Astrocyte (in vitro differentiated cells and primary cell): Measurements from ENCODE around the gene CEACAM19. TPM values are rescaled to one million over a fixed set of nuclear protein-coding genes. Genes with fewer than 3 reads are reported as not detected.
"Not testable (repeated sequence)": the region's sequence is repeated elsewhere in the genome, so short reads cannot be mapped to it uniquely, and the experiment has no call there.

Source experiments
- DNase-seq: peaks from one replicate; pipeline ENCODE4 v3.0.0-alpha.2; 2010; ENCODE audit warnings: low read depth
- FAIRE-seq: peaks from 2 replicates; lab custom pipeline; 2011; peaks lifted over from hg19 to GRCh38; lab: Jason Lieb, UNC
- H2AFZ ChIP-seq: 2 replicates; pipeline ENCODE4 v1.6.0; 2012; ENCODE audit warnings: low read depth, low read length, inconsistent platforms
- H3K27ac ChIP-seq: 2 replicates; pipeline ENCODE4 v1.5.1; 2011; ENCODE audit warnings: low read depth, low read length, inconsistent platforms
- H3K27me3 ChIP-seq: 2 replicates; pipeline ENCODE4 v1.6.0; 2011; ENCODE audit warnings: low read length, inconsistent platforms; ENCODE audit not compliant: insufficient read depth
- H3K36me3 ChIP-seq: 2 replicates; pipeline ENCODE4 v1.5.1; 2011; ENCODE audit warnings: low read length, inconsistent platforms; ENCODE audit not compliant: insufficient read depth
- H3K4me1 ChIP-seq: 2 replicates; pipeline ENCODE4 v1.5.1; 2011; ENCODE audit warnings: low read length, inconsistent platforms; ENCODE audit not compliant: insufficient read depth
- H3K4me2 ChIP-seq: 2 replicates; pipeline ENCODE4 v1.6.0; 2012; ENCODE audit warnings: low read length, inconsistent platforms
- H3K4me3 ChIP-seq: 2 replicates; pipeline ENCODE4 v1.5.1; 2011; ENCODE audit warnings: low read depth, mild to moderate bottlenecking, low read length, inconsistent platforms; ENCODE audit not compliant: insufficient read depth
- H3K79me2 ChIP-seq: 2 replicates; pipeline ENCODE4 v1.6.0; 2012; ENCODE audit warnings: mild to moderate bottlenecking, low read length, inconsistent platforms; ENCODE audit not compliant: insufficient read depth
- H3K9ac ChIP-seq: 2 replicates; pipeline ENCODE4 v1.6.0; 2012; ENCODE audit warnings: mild to moderate bottlenecking, low read length, inconsistent platforms
- H3K9me3 ChIP-seq: 2 replicates; pipeline ENCODE4 v1.5.1; 2012; ENCODE audit warnings: low read depth, mild to moderate bottlenecking, low read length, inconsistent platforms; ENCODE audit not compliant: insufficient read depth
- H4K20me1 ChIP-seq: 2 replicates; pipeline ENCODE4 v1.6.0; 2012; ENCODE audit warnings: low read length, inconsistent platforms; ENCODE audit not compliant: insufficient read depth
- H3K27ac Mint-ChIP-seq: one replicate; pipeline ENCODE4 v1.8.0; 2021; ENCODE audit warnings: mild to moderate bottlenecking, mixed read lengths; ENCODE audit not compliant: unreplicated experiment
- H3K27me3 Mint-ChIP-seq: one replicate; pipeline ENCODE4 v1.8.0; 2021; ENCODE audit warnings: low read depth, mixed read lengths; ENCODE audit not compliant: unreplicated experiment
- H3K36me3 Mint-ChIP-seq: one replicate; pipeline ENCODE4 v1.8.0; 2021; ENCODE audit warnings: low read depth, mixed read lengths; ENCODE audit not compliant: unreplicated experiment
- H3K4me1 Mint-ChIP-seq: one replicate; pipeline ENCODE4 v1.8.0; 2021; ENCODE audit warnings: low read depth, mixed read lengths; ENCODE audit not compliant: unreplicated experiment
- H3K4me3 Mint-ChIP-seq: one replicate; pipeline ENCODE4 v1.8.0; 2021; ENCODE audit warnings: mild to moderate bottlenecking, moderate library complexity, mixed read lengths; ENCODE audit not compliant: unreplicated experiment
- H3K9me3 Mint-ChIP-seq: one replicate; pipeline ENCODE4 v1.8.0; 2021; ENCODE audit warnings: mild to moderate bottlenecking, mixed read lengths; ENCODE audit not compliant: unreplicated experiment
- EZH2 ChIP-seq: IDR thresholded peaks from 2 replicates; pipeline ENCODE4 v1.6.1; 2012; ENCODE audit warnings: mild to moderate bottlenecking, low read length, inconsistent platforms; ENCODE audit not compliant: insufficient read depth
- total RNA-seq: library from RNA; stranded (reverse); gene quantifications from 2 replicates; pipeline ENCODE4 v1.2.1, GENCODE V29; 2021
- TF ChIP-seq, protein P1 (sequence below): IDR thresholded peaks from 2 replicates; pipeline ENCODE4 v1.5.1; 2011; ENCODE audit warnings: low read depth, mild to moderate bottlenecking, inconsistent platforms, low read length, moderate library complexity; ENCODE audit not compliant: insufficient read depth

Gene CEACAM19
- total RNA-seq, 1 donor from 2014 or later: 8.0 TPM

DNA sequence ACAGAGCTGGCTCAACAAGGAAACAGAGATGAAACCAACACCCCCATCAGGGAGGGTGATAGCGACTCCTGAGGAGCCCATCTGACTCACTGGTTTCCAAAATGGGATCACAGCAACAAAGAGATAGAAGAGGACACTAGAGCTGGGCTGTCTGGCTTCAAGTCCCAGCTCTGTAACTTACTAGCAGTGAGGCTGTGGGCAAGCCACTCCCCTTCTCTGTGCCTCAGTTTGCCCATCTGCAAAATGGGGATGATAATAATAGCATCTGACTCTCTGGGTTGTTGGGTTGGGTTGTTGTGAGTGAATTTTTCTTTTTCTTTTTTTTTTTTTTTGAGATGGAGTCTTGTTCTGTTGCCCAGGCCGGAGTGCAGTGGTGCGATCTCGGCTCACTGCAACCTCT lies 43.7 kb upstream of the CEACAM19 start:
- Histone ChIP-seq H3K9me3 (no peaks in the 10 kb centered on the region), H3K27ac (no peak overlapping the region), H3K27me3 (no peaks in the 10 kb centered on the region), H4K20me1 (no peaks in the 10 kb centered on the region), H3K36me3 (no peaks in the 10 kb centered on the region), H3K9ac (no peak overlapping the region), H3K4me3 (no peak overlapping the region), H2AFZ (no peak overlapping the region), H3K4me2 (no peak overlapping the region), H3K79me2 (no peaks in the 10 kb centered on the region), H3K4me1 (peaks cover 13% of the 10 kb centered on the region)
- H3K27ac Mint-ChIP-seq: no peak overlapping the region
- H3K36me3 Mint-ChIP-seq: peaks cover 20% of the 10 kb centered on the region
- H3K4me1 Mint-ChIP-seq: peaks cover 18% of the 10 kb centered on the region
- H3K4me3 Mint-ChIP-seq: no peak overlapping the region
- no peak for DNase-seq
- no peak for FAIRE-seq
- H3K27me3 Mint-ChIP-seq: peaks cover 13% of the 10 kb centered on the region
- TF ChIP-seq, protein P1, sequence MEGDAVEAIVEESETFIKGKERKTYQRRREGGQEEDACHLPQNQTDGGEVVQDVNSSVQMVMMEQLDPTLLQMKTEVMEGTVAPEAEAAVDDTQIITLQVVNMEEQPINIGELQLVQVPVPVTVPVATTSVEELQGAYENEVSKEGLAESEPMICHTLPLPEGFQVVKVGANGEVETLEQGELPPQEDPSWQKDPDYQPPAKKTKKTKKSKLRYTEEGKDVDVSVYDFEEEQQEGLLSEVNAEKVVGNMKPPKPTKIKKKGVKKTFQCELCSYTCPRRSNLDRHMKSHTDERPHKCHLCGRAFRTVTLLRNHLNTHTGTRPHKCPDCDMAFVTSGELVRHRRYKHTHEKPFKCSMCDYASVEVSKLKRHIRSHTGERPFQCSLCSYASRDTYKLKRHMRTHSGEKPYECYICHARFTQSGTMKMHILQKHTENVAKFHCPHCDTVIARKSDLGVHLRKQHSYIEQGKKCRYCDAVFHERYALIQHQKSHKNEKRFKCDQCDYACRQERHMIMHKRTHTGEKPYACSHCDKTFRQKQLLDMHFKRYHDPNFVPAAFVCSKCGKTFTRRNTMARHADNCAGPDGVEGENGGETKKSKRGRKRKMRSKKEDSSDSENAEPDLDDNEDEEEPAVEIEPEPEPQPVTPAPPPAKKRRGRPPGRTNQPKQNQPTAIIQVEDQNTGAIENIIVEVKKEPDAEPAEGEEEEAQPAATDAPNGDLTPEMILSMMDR: no peak
- no peak for TF ChIP-seq EZH2
- peaks cover 6% of the 10 kb centered on the region for H3K9me3 Mint-ChIP-seq

DNA sequence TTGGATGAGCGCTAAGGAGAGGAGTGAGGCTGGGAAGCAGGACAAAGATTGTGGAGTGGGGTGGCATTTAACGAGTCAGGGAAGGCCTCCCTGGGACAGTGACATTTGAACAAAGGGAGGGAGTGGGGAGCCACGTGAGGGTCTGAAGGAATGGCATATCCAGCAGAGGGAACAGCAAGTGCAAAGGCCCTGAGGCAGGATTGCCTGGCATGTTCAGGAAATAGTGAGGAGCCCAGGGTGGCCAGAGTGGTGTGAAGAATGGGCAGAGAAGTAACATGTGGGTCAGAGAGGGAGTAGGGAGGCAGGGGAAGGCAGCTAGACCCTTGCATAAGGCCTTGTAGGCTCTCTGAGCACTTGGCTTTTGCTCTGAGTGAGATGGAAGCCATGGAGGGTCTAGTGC lies 42.5 kb upstream of the CEACAM19 start:
- TF ChIP-seq EZH2: no peak
- TF ChIP-seq, protein P1: no peak
- H3K9me3 Mint-ChIP-seq: peaks cover 2% of the 10 kb centered on the region
- FAIRE-seq: no peak
- Histone ChIP-seq H3K4me2 (no peak overlapping the region), H3K9ac (no peak overlapping the region), H3K27me3 (no peaks in the 10 kb centered on the region), H3K27ac (no peak overlapping the region), H3K79me2 (no peaks in the 10 kb centered on the region), H4K20me1 (no peaks in the 10 kb centered on the region), H3K9me3 (no peaks in the 10 kb centered on the region), H3K4me1 (peaks cover 13% of the 10 kb centered on the region), H3K36me3 (no peaks in the 10 kb centered on the region), H3K4me3 (no peak overlapping the region), H2AFZ (no peak overlapping the region)
- no peak for DNase-seq
- no peak overlapping the region for H3K4me3 Mint-ChIP-seq
- peaks cover 11% of the 10 kb centered on the region for H3K27me3 Mint-ChIP-seq
- peaks cover 18% of the 10 kb centered on the region for H3K36me3 Mint-ChIP-seq
- no peak overlapping the region for H3K27ac Mint-ChIP-seq
- peaks cover 16% of the 10 kb centered on the region for H3K4me1 Mint-ChIP-seq

DNA sequence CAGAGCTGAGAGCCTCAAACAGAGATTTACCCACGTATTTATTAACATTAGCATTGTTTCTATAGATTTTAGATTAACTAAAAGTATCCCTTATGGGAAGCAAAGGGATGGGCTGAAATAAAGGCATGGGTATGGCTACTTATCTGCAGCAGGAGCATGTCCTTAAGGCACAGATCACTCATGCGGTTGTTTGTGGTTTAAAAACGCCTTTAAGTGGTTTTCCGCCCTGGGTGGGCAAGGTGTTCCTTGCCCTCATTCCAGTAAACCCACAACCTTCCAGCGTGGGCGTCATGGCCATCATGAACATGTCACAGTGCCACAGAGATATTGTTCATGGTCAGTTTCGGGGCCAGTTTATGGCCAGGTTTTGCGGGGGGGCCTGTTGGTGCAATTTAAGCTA lies 39.7 kb upstream of the CEACAM19 start:
- Mint-ChIP-seq H3K36me3 (peaks cover 14% of the 10 kb centered on the region), H3K4me1 (peaks cover 14% of the 10 kb centered on the region), H3K27me3 (peaks cover 13% of the 10 kb centered on the region)
- not testable (repeated sequence) for H3K4me2 ChIP-seq, H4K20me1 ChIP-seq, H2AFZ ChIP-seq, FAIRE-seq, H3K4me3 Mint-ChIP-seq, H3K9ac ChIP-seq, H3K9me3 ChIP-seq, H3K27ac Mint-ChIP-seq, H3K36me3 ChIP-seq, H3K27me3 ChIP-seq, H3K4me3 ChIP-seq, H3K79me2 ChIP-seq, H3K9me3 Mint-ChIP-seq, H3K27ac ChIP-seq
- DNase-seq: peak; percentile 35
- peaks cover 13% of the 10 kb centered on the region for H3K4me1 ChIP-seq

DNA sequence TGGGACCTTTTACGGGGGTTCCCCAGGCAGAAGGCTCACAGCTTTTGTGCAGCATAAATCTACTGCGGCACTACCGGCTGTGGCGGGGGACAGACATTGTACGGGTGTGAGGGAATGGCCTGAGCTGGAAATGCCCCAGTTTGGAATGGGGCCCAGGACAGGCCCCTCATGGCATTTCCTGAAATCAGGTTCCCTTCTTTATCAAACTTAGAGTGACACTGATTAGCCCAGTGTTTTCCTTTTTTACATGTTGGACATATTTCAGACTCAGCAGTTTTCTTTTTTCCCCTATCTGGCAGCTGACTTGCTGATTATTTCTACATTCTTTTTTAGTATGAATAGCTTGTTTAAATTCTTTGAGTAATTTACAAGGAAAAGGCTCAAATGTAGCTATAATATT lies 37.2 kb upstream of the CEACAM19 start:
- not testable (repeated sequence) for H3K36me3 ChIP-seq, H4K20me1 ChIP-seq, H3K27me3 ChIP-seq, H3K36me3 Mint-ChIP-seq, H3K27ac ChIP-seq, H3K27me3 Mint-ChIP-seq, FAIRE-seq, H3K4me3 Mint-ChIP-seq, H3K79me2 ChIP-seq, H3K4me3 ChIP-seq, H3K27ac Mint-ChIP-seq, H3K9me3 ChIP-seq, DNase-seq, H3K9ac ChIP-seq, H2AFZ ChIP-seq, H3K9me3 Mint-ChIP-seq
- Histone ChIP-seq H3K4me1 (peaks cover 13% of the 10 kb centered on the region), H3K4me2 (peak overlapping the region; percentile 56)
- H3K4me1 Mint-ChIP-seq: peaks cover 11% of the 10 kb centered on the region
